Fibroblast of lung (primary cell): ENCODE results near the gene UBXN10. TPM values are rescaled to one million over a fixed set of nuclear protein-coding genes. Genes with fewer than 3 reads are reported as not detected.

ENCODE experiments used
- DNase-seq, 2 donors: peaks; one replicate each; pipeline versions ENCODE4 v3.0.0 to v3.0.0-alpha.2; 2010; ENCODE audit warnings: low read depth in 2 of 2
- H2AFZ ChIP-seq: 2 replicates; pipeline ENCODE4 v1.5.1; 2012; ENCODE audit warnings: low read length, control low read depth, inconsistent platforms
- H3K27ac ChIP-seq: 2 replicates; pipeline ENCODE4 v1.5.1; 2011; ENCODE audit warnings: low read length, control low read depth; ENCODE audit not compliant: insufficient read depth
- H3K27me3 ChIP-seq: 2 replicates; pipeline ENCODE4 v1.5.1; 2011; ENCODE audit warnings: mild to moderate bottlenecking, low read length; ENCODE audit not compliant: control insufficient read depth, insufficient read depth
- H3K36me3 ChIP-seq: 2 replicates; pipeline ENCODE4 v1.5.1; 2011; ENCODE audit warnings: low read length; ENCODE audit not compliant: control insufficient read depth, insufficient read depth
- H3K4me1 ChIP-seq: 2 replicates; pipeline ENCODE4 v1.5.1; 2011; ENCODE audit warnings: low read length; ENCODE audit not compliant: control insufficient read depth, insufficient read depth; ENCODE audit errors: extremely low read depth
- H3K4me2 ChIP-seq: 2 replicates; pipeline ENCODE4 v1.5.1; 2011; ENCODE audit warnings: low read length, control low read depth; ENCODE audit not compliant: insufficient read depth; ENCODE audit errors: extremely low read depth
- H3K4me3 ChIP-seq, 4 experiments: fragments of 200-600 bp in 1 of 4; sonication (generic) in 1 of 4; replicated peaks in 1 of 4; 2 replicates each; pipeline ENCODE4 v1.5.1; 2011 to 2016; ENCODE audit warnings: low read length in 4 of 4, low read depth in 3 of 4, mild to moderate bottlenecking in 3 of 4, control low read depth in 2 of 4, inconsistent platforms in 1 of 4, mixed read lengths in 1 of 4; ENCODE audit not compliant: insufficient read depth in 1 of 4; ENCODE audit errors: control extremely low read depth in 1 of 4
- H3K79me2 ChIP-seq: 2 replicates; pipeline ENCODE4 v1.5.1; 2012; ENCODE audit warnings: mild to moderate bottlenecking, low read length, inconsistent platforms; ENCODE audit not compliant: control insufficient read depth, insufficient read depth
- H3K9ac ChIP-seq: 2 replicates; pipeline ENCODE4 v1.5.1; 2011; ENCODE audit warnings: mild to moderate bottlenecking, low read length, control low read depth; ENCODE audit not compliant: insufficient read depth
- H3K9me3 ChIP-seq: 2 replicates; pipeline ENCODE4 v1.5.1; 2012; ENCODE audit warnings: low read depth, low read length; ENCODE audit not compliant: control insufficient read depth, insufficient read depth
- H4K20me1 ChIP-seq: 2 replicates; pipeline ENCODE4 v1.5.1; 2011; ENCODE audit warnings: low read length; ENCODE audit not compliant: control insufficient read depth, insufficient read depth; ENCODE audit errors: extremely low read depth
- CTCF ChIP-seq, 2 donors: IDR thresholded peaks in 1 of 2; conservative IDR thresholded peaks in 1 of 2; 1 replicate in 1 of 2; 2 replicates in 1 of 2; pipeline ENCODE4 v1.5.1; 2011 to 2012; ENCODE audit warnings: low read length in 2 of 2, control low read depth in 1 of 2, inconsistent platforms in 1 of 2, low read depth in 1 of 2, mild to moderate bottlenecking in 1 of 2
- EZH2 ChIP-seq: IDR thresholded peaks from 2 replicates; pipeline ENCODE4 v1.5.1; 2012; ENCODE audit warnings: low read length, control low read depth, mild to moderate bottlenecking; ENCODE audit errors: missing control alignments
- polyA plus RNA-seq, 2 donors: library from polyadenylated mRNA; depleted of rRNA in 1 of 2; stranded (reverse) in 1 of 2; unstranded in 1 of 2; fragments of >200 nt; gene quantifications; 2 replicates each; pipeline ENCODE4 v1.2.1, GENCODE V29; 2011 to 2012; ENCODE audit warnings: missing spikeins in 1 of 2
- total RNA-seq: library from RNA; depleted of rRNA; stranded (reverse); fragments of >200 nt; gene quantifications from 2 replicates; pipeline ENCODE4 v1.2.1, GENCODE V29; 2014

The UBXN10 gene
- total and polyA plus RNA-seq, 2 donors (not counting 1 experiment from before 2014, with no cell fraction given) = 0.33 TPM; not detected in 1

GRCh38 chr1:20147846-20148570 is 37.9 kb upstream of the UBXN10 start:
- TF ChIP-seq CTCF (conservative IDR thresholded peaks at IDR 0.05 in 1 of 2, IDR thresholded peaks at IDR 0.05 in 1 of 2; ENCODE audit: low read depth in 1 of 2, low read length in 2 of 2) (no peak), EZH2 (no peak)
- peaks cover 6% of the 10 kb centered on the region for H3K4me1 ChIP-seq
- no peaks in the 10 kb centered on the region for H3K9me3 ChIP-seq
- H4K20me1 ChIP-seq = no peaks in the 10 kb centered on the region
- no peak for DNase-seq
- H3K4me3 ChIP-seq = no peak overlapping the region
- H3K4me2 ChIP-seq = no peak overlapping the region
- H3K27me3 ChIP-seq = peaks cover 8% of the 10 kb centered on the region
- H3K36me3 ChIP-seq = no peaks in the 10 kb centered on the region
- H3K79me2 ChIP-seq = no peaks in the 10 kb centered on the region
- H2AFZ ChIP-seq = no peak overlapping the region
- no peak overlapping the region for H3K27ac ChIP-seq
- H3K9ac ChIP-seq = no peak overlapping the region

GRCh38 chr1:20148571-20149500 is 37.1 kb upstream of the UBXN10 start:
- Histone ChIP-seq H3K4me2 (no peak overlapping the region), H3K79me2 (no peaks in the 10 kb centered on the region), H3K9ac (no peak overlapping the region), H3K27ac (no peak overlapping the region), H3K36me3 (no peaks in the 10 kb centered on the region), H4K20me1 (no peaks in the 10 kb centered on the region), H3K27me3 (peaks cover 6% of the 10 kb centered on the region), H2AFZ (no peak overlapping the region), H3K9me3 (no peaks in the 10 kb centered on the region), H3K4me1 (peaks cover 6% of the 10 kb centered on the region), H3K4me3 (no peak overlapping the region)
- TF ChIP-seq CTCF (conservative IDR thresholded peaks at IDR 0.05 in 1 of 2, IDR thresholded peaks at IDR 0.05 in 1 of 2; ENCODE audit: low read depth in 1 of 2, low read length in 2 of 2) (no peak), EZH2 (no peak)
- no peak for DNase-seq

GRCh38 chr1:20149601-20150325 is 36.1 kb upstream of the UBXN10 start:
- Histone ChIP-seq H3K4me2 (no peak overlapping the region), H3K4me3 (no peak overlapping the region), H3K9me3 (no peaks in the 10 kb centered on the region), H3K27me3 (no peaks in the 10 kb centered on the region), H3K36me3 (no peaks in the 10 kb centered on the region), H2AFZ (no peak overlapping the region), H3K27ac (no peak overlapping the region), H3K9ac (no peak overlapping the region), H3K4me1 (peaks cover 6% of the 10 kb centered on the region), H3K79me2 (no peaks in the 10 kb centered on the region), H4K20me1 (no peaks in the 10 kb centered on the region)
- no peak for TF ChIP-seq CTCF (conservative IDR thresholded peaks at IDR 0.05 in 1 of 2, IDR thresholded peaks at IDR 0.05 in 1 of 2; ENCODE audit: low read depth in 1 of 2, low read length in 2 of 2)
- no peak for TF ChIP-seq EZH2
- DNase-seq = no peak
